NCI-H446 treated with DMSO at 0.1 percent for 48 hours (cell line): ENCODE data around the gene TMEM123.
"Not testable (repeated sequence)": the region's sequence is repeated elsewhere in the genome, so short reads cannot be mapped to it uniquely, and the experiment has no call there.

Experiments used
- DNase-seq: peaks from one replicate; lab custom pipeline; 2025; lab: John Stamatoyannopoulos, UW

Gene TMEM123

DNA sequence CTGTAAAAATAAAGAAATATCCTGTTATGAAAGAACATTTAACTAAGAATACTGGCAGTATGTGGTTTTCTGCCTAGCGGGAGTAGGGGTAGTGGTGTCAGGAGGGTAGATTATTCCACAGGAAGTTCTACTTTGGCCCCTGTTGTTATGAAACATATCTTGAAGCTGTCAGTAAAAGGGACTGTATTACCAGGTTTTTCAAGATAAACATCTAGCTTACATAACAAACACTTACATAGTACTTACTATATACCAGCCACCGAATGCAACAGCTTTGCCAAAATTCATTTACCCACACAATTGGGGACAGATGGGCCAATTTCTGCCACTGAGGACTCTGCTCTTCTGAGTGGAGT is 3.7 kb downstream of the TMEM123 start:
- no peak for DNase-seq

GRCh38 chr11:102447941-102448868 is 4.4 kb downstream of the TMEM123 start:
- no peak for DNase-seq

DNA sequence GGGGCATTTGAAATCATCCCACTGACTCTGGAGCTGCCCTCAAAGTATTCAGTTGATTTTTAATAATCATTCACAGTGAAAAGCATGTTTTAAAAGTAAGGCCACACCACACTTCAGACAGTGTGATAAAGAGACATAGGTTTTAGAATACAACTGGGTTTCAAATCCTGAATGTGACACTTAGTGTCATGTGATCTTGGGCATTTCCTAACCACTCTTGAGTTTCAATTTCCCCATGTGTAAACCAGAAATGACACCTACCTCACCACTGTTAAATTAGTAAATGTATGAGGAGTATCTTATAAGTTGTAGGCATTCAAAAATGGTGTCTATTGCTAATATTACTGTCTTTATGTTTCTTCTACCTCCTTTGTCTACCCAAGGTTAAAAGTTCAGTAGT is 5.4 kb downstream of the TMEM123 start:
- no peak for DNase-seq

DNA sequence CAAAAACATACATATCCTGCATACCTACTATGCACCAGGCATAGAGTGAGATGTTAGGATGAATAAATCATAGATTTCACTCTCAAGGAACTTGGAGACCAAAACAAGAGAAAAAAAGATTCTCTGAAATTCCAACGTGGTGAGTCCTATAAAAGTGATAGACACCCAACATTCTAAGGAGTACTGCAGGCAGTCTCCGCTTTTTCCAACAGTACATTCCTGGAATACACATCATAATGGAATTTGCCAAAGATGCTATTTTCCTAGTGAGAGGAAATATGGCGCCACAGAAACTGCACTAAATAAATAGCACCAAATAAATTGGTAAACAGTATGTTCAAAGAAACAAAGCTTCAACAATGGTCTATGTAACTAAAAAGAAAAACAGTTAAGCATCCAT is 6.0 kb downstream of the TMEM123 start:
- no peak for DNase-seq

DNA sequence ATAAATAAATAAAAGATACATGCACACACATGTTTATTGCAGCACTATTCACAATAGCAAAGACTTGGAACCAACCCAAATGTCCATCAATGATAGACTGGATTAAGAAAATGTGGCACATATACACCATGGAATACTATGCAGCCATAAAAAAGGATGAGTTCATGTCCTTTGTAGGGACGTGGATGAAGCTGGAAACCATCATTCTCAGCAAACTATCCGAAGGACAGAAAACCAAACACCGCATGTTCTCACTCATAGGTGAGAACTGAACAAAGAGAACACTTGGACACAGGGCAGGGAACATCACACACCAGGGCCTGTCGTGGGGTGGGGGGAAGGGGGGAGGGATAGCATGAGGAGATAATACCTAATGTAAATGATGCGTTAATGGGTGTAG is 7.9 kb downstream of the TMEM123 start:
- not testable (repeated sequence) for DNase-seq

- not testable (repeated sequence) for DNase-seq
These were observed 8.4 kb downstream of the TMEM123 start for GRCh38 chr11:102444142-102444541.

GRCh38 chr11:102439063-102439363 is 13.6 kb downstream of the TMEM123 start:
- not testable (repeated sequence) for DNase-seq

DNA sequence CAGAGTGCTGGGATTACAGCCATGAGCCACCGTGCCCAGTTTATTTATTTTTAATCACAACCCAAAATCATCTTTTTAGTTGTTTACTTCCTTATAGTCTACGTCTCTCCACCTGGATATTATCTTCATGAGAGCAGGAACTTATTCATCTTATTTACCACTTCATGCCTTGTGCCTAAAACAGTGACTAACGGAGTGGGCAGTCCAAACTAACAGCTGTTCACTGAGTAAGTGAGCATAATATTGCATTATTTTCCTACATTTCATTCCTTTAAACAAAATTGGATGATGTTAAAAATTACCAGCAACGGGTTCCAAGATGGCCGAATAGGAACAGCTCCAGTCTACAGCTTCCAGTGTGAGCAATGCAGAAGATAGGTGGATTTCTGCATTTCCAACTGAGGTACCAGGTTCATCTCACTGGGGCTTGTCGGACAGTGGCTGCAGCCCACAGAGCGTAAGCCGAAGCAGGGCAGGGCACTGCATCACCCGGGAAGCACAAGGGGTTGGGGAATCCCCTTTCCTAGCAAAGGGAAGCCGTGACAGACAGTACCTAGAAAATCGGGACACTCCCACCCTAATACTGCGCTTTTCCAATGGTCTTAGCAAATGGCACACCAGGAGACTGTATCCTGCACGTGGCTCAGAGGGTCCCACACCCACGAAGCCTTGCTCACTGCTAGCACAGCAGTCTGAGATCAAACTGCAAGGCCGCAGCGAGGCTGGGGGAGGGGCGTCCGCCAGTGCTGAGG is 14.1 kb downstream of the TMEM123 start:
- no peak for DNase-seq

DNA sequence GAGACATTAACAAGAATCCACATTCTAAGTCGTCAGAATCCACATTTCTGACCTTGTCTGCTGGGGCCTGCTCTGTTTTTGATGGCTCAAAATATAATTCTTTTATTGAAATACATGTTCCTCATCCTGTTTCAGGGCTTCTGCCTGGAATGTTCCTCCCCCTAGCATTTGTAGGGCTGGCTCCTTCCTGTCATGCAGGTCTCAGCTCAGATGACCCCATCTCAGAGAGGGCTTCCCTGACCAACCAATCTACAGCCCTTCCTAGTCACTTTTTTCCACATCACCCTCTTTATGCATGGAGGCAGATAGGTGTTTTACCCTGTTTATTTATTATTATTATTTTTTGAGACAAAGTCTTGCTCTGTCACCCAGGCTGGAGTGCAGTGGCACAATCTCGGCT is 14.8 kb downstream of the TMEM123 start:
- no peak for DNase-seq

GRCh38 chr11:102436976-102437375 is 15.6 kb downstream of the TMEM123 start:
- no peak for DNase-seq

- no peak for DNase-seq
These were observed 16.0 kb downstream of the TMEM123 start for GRCh38 chr11:102436561-102436960.

DNA sequence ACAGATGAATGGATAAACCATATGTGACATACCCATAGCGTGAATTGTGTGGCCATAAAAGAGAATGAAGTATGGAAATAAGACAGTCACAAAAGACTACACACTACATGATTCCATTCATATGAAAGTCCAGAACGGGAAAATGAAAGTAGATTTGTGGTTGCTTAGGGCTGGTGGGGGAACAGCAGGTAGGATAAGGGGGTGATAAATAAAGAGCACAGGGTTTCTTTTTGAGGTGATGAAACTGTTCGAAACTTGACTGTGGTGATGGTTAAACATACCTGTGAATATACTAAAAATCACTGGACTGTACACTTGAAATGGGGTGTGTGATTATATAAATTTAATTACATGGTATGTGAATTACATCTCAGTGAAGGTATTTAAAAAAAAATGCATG is 16.9 kb downstream of the TMEM123 start:
- no peak for DNase-seq

- not testable (repeated sequence) for DNase-seq
These were observed 19.0 kb downstream of the TMEM123 start for GRCh38 chr11:102433571-102433970.

DNA sequence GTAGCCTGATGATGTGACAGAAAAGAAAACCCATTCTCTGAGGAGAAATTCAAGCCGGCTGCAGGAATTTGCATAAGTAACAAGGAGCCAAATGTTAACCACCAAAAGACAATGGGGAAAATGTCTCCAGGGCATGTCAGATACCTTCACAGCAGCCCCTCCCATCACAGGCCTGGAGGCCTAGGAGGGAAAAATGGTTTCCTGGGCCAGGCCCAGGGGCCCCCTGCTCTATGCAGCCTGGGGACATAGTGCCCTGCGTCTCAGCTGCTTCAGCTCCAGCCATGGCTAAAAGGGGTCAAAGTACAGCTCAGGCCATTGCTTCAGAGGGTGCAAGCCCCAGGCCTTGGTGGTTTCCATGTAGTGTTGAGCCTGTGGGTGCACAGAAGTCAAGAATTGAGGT is 20.0 kb downstream of the TMEM123 start:
- DNase-seq = not testable (repeated sequence)

- no peak for DNase-seq
These were observed 21.2 kb downstream of the TMEM123 start for GRCh38 chr11:102431404-102431803.

- DNase-seq = no peak
These were observed 22.3 kb downstream of the TMEM123 start for GRCh38 chr11:102430158-102430836.

GRCh38 chr11:102429691-102430090 is 22.9 kb downstream of the TMEM123 start:
- DNase-seq = no peak

GRCh38 chr11:102429226-102429625 is 23.3 kb downstream of the TMEM123 start:
- no peak for DNase-seq

- DNase-seq = no peak
These were observed 23.9 kb downstream of the TMEM123 start for GRCh38 chr11:102428696-102429095.

DNA sequence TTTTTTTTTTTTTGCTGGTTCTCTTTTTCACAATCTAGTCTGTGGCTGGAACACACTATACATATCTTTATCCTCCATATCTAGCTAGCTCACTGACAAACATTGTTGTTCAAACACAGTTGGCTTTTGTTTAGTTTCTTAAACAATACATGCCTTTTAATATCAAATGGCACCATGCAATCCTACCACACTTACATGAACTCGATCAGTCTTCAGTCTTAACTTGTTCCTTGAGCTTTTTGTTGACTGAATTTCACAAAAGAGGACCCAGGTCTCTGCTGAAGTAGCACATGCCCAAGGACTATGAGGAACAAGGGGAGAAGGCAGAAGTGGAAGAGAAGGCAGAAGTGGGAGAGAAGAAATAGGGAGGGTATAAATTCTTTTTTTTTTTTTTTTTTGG is 25.5 kb downstream of the TMEM123 start:
- no peak for DNase-seq

DNA sequence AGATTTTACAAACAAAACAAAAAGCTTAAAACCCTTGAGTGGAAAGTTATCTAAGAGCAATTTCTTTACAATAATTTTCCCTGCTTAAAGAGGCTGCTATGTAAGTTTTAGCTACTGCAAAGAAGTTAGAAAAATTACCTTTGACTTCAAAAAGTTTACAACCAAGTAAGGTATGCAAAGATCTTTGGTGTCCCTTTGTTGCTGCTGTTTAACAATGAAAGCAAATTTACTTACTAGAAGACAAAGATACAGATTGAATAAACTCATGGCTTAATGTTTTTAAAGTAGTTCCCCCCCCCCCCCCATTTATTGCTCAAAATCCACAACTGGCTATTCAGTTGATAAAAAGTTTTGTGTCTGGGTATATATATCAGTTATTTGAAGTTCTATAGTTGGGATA is 26.0 kb downstream of the TMEM123 start:
- no peak for DNase-seq

DNA sequence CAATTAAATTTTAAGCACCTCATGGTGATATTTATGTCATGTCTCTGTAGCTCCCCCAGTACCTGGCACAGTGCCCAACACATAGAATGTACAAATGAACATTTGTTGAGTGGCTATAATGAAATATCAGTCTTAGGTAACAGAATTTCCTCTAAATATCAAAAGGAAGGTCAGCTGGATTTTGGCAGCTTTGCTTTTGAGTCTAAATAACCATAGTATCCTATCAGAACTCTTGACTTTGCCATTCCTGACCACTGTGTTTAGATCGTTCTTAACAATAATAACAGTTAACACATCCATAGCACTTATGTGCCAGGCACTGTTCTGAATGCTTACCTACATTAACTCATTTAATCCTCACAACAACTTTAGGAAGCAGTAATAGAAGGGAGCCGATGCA is 26.6 kb downstream of the TMEM123 start:
- DNase-seq = no peak

DNA sequence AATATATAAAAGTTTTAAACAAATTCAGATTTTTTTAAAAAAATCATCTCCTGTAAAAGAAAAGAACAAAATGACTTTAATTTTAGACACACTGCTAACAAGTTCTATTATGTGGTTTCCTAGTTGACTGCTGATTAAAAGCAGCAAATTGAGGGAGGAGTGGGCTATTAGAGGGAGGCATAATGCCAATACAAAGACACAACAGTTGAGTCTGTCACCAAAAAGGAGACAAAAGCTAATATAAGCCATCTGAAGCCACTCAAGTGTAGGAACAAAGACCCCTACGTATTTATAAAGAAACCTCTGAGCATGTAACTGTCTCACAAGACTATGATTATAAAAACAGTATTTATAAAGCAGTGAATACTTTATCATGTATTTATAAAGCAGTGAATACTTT is 28.6 kb downstream of the TMEM123 start:
- no peak for DNase-seq
